HG03521 (cell line): ENCODE results near the gene ABHD12.
"Not testable (repeated sequence)": the region's sequence is repeated elsewhere in the genome, so short reads cannot be mapped to it uniquely, and the experiment has no call there.

Experiments
- ATAC-seq: cut with Tn5 transposase; IDR thresholded peaks from one replicate; pipeline ENCODE4 v1.9.1; 2021; ENCODE audit warnings: mild to moderate bottlenecking, moderate library complexity; ENCODE audit not compliant: unreplicated experiment

ABHD12 gene

GRCh38 chr20:25278636-25279361 is 111.8 kb downstream of the ABHD12 start:
- ATAC-seq, result no peak

GRCh38 chr20:25277941-25278521 is 112.6 kb downstream of the ABHD12 start:
- ATAC-seq, result no peak

- ATAC-seq, result no peak
Measured at GRCh38 chr20:25277051-25277801, 113.4 kb downstream of the ABHD12 start.

GRCh38 chr20:25276533-25277050 is 114.0 kb downstream of the ABHD12 start:
- ATAC-seq, result no peak

GRCh38 chr20:25275813-25276532 is 114.7 kb downstream of the ABHD12 start:
- no peak for ATAC-seq

GRCh38 chr20:25274891-25275812 is 115.5 kb downstream of the ABHD12 start:
- ATAC-seq, result no peak

GRCh38 chr20:25274481-25274880 is 116.2 kb downstream of the ABHD12 start:
- no peak for ATAC-seq

GRCh38 chr20:25273541-25274358 is 116.9 kb downstream of the ABHD12 start:
- ATAC-seq, result no peak

- ATAC-seq, result no peak
Measured at GRCh38 chr20:25273046-25273445, 117.6 kb downstream of the ABHD12 start.

- no peak for ATAC-seq
Measured at GRCh38 chr20:25272223-25273000, 118.2 kb downstream of the ABHD12 start.

- no peak for ATAC-seq
Measured at GRCh38 chr20:25271486-25272222, 119.0 kb downstream of the ABHD12 start.

GRCh38 chr20:25270829-25271251 is 119.8 kb downstream of the ABHD12 start:
- ATAC-seq, result no peak

- ATAC-seq, result no peak
Measured at GRCh38 chr20:25269833-25270170, 120.8 kb downstream of the ABHD12 start.

GRCh38 chr20:25269057-25269832 is 121.4 kb downstream of the ABHD12 start:
- no peak for ATAC-seq

GRCh38 chr20:25260770-25261437 is 129.7 kb downstream of the ABHD12 start:
- ATAC-seq, result not testable (repeated sequence)

GRCh38 chr20:25259788-25260254 is 130.8 kb downstream of the ABHD12 start:
- ATAC-seq, result no peak
